SK-MEL-5 (cell line): Measurements from ENCODE around the gene PLXNA1. TPM values are rescaled to one million over a fixed set of nuclear protein-coding genes. Genes with fewer than 3 reads are reported as not detected.
A peak's percentile ranks its signal among the peaks of the same experiment; 100 is the strongest.

Experiments used
- DNase-seq: peaks from one replicate; pipeline ENCODE4 v3.0.0-alpha.2; 2016; ENCODE audit warnings: low read depth, low spot score
- in situ Hi-C: cut with HindIII; loops from 2 replicates; pipeline ENCODE4 v1.10.0; 2016; ENCODE audit warnings: low sequenced_read_pairs, high pct_unique_total_duplicates, low pct_unique_long_range_greater_than_20kb
- total RNA-seq: library from RNA; depleted of rRNA; stranded (reverse); fragments of >200 nt; shearing (Covaris generic); gene quantifications from 2 replicates; pipeline ENCODE4 v1.2.3, GENCODE V29; 2014

Gene PLXNA1
- total RNA-seq, 1 experiment from 2014 or later: 39.9 TPM

DNA sequence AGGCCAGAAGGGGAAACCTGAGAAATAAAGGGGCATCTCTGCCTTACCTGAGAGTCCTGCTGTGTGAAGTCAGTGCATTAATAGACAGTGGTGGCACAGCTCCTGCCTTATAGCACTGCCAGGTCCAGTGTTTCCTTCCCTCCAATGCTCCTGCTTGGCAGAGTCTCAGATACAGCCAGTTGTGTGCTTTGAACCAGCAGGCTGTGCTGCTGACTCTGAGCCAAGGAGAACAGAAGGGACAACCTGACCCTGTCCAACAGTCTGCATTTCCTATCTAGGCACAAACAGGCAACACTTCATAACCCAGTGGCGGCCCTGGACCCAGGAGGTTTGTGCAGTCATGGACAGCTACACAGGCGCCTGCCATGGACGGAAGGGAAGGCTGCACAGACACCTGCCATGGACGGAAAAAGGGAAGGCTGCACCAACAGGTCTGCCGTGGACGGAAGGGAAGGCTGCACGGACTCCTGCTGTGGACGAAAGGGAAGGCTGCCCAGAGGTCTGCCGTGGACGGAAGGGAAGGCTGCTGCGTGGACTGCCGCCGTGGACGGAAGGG, 33.9 kb upstream of the PLXNA1 start:
- in situ Hi-C loops: no loop called here
- no peak for DNase-seq

DNA sequence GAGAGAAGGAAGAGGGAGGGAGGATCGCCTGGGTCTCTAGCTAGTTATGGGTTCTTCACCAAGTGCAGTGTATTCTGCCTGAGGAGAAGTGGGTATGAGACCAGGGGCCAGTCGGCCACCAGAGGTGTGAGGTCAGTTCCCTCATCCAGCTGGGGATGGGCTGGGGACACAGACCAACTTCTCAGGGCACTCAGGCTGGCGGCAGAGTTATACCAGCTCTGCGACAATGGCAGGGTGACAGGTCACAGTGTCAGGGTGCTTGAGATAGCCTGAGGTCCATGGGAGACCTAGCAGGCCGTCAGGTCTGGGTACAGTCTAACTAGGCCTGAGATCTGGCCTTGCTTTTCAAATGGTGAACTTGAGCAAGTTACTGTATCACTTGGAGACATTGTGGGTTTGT, 31.4 kb upstream of the PLXNA1 start:
- in situ Hi-C loops: no loop called here
- DNase-seq: no peak

DNA sequence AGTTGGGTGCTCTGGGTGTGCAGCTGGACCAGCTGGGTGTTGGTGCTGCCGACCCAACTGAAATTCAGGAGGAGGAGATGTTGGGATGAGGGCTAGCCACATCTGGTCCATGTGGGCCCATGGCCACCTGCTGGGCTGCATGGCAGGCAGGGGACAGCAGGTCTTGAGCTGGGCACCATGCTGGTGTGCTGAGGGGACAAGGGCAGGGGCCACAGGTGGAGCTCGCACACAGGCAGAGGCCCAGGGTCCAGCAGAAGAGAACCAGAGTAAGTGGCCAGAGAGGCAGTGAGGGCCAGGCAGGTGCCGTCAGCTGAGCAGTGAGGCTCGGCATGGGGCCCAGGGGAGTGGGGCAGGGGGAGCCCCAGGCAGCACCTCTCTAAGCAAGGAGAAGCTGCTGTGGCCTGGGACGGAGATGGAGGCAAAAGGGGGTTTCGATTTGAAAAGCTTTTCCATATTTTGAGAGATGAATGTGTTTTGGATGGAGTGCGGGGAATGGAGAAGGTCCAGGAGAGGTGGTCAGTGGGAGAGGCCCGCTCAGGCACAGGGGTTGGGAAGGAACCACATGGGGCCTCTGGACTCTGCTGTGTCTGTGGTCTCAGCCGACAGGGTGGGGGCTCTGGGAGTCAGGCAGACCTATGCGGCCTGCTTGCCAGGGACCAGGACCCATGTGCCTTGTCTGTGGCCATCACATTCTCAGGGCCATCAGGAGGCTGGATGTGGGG, 30.5 kb upstream of the PLXNA1 start:
- in situ Hi-C loops: no loop called here
- no peak for DNase-seq

DNA sequence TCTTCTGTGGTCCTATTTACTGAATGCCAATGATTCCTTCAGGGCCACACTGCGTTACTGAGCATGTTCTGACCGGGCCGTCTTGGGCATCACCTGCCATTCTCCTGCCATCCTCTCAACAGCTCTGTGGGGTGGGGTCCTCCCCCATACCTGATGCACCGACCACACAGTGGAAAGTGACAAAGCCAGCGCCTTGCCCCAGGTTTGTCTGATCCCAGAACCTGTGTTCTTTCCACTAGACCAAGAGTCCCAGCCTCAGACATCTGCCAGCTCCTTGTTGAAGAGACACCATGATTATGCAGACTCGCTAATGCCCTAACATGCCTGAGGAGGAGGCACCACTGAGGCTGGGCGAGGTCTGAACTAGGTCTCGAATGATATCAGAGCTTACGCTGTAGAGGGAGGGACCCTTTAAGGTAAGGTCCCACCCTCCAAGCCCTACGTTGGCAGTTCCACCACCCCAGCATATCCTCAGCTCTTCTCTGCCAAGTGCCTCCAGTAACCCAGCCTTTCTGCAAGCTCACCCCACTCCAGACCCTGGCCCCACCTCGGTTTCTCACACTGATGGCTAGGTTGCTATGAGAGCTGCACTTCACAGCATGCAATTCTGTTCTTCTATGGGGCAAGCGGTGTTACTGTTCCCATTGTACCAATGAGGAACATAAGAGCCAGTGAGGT, 29.8 kb upstream of the PLXNA1 start:
- no peak for DNase-seq
- in situ Hi-C loops: no loop called here

DNA sequence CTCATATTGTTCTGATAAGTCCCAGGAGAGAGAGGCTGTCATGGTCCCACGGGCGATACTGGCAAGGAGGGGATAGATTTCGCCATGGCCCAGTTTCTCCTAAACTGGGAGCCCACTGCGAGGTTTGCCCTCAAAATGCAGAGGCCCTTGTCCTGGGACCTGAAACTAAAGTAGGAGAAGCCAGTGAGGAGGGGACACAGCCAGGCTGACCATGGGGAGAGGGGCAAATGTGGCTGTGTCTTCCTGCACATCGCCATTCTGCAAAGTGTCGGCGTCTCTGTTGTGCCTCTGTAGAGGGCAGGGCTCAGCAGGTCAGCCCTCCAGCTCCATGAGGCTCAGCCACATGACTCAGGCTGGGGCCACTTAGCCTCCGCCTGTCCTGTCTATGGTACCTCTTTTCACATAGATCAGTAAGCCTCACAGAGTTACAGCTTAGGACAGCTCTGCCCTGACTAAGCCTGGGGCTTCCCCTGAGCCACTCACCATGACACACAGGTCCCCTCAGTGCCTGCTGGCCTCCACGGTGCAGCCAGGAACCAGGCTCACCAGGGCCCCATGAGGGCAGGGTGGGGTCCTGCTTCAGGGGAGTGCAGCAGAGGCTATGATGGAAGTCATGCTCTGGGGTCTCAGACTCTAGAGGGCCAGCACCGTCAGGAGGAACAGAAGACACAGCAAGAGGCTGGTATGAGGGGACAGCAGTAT, 28.6 kb upstream of the PLXNA1 start:
- in situ Hi-C loops: no loop called here
- no peak for DNase-seq

DNA sequence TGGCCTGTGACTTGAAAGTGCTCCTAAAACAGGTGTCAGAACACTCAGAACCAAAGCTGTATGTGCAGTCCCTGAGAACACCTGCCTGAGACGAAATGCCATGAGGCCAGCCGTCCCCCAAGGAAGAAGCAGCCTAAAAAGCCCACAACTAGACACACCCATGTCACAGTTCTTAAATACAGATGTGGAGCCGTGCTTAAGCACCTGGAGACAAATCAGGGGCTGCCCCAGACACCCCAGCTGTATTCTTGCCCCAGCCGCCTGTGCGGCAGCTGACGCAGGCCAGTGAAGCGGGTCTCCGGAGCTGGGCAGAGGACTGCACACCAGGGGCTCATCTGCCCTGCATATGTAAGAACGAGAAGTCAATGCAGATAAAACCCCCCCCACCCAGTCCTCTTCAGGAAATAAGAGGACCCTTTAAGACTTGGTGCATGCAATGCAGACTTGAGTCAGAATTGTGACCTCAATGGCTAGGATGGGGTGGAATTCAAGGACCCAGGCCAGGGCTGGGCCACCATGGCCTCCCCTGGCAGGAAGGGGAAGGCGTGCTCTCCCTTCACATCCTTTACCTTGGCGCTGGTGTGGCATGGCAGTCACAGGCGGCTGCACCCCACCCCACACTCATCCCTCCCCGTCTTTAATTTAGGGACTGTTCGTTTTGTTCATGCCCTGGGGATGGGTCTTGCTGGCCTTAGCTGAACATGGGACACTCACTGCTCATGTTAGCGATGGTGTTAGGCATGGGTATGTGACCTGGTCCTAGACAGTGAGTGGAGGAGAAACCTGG, 27.7 kb upstream of the PLXNA1 start:
- DNase-seq: no peak
- in situ Hi-C loops: no loop called here

DNA sequence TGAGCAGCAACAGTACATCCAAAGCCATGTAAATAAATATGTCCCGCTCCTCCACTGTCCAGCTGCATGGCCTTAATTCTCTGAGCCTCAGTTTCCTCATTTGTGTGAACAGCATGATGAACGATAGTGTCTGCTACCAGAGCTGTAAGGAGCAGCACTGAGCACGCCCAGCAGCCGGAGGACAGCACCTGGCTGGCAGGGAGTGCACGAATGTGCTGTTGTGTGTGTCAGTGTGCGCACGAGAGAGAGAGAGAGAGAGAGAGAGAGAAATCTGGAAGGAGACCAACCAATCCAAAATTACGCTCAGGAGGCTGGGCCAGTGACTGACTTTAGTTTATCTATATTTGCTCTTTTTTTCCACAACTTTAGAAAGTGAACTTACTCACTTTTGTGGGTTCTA, 26.6 kb upstream of the PLXNA1 start:
- in situ Hi-C loops: no loop called here
- peak; percentile 26 for DNase-seq

DNA sequence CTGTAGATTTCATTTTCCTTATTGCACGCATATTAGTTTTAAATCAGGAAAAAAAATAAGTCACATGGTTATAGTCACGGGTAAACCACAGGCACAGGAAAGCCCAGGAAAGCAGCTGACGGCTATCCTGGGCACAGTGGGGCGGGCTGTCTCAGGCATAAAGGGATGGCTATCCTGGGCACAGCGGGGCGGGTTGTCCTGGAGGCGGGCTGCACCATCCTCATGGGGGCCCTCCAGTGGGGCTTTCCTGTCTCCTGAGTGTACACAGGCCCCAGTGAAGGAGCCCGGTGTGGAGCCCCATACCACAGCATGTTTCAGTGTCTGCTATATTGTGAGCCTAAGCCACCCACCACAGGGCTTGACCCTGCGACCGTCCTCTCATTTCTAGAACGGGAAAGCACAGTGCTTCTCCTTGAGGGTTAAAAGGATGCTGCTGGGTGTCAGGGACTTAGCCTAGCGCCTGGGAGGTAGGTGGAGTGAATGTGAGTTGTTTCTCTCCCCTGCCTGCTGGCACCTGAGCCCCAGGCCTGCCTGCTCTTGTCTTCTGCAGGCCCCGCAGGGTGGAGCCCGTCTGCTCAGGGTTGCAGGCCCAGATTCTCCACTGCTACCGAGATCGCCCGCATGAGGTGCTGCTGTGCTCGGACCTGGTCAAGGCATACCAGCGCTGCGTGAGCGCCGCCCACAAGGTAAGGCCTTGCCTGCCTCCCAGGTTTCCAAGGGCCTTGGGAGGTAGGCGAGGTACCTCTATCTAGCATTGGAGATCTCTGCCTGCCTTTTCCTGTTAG, 25.9 kb upstream of the PLXNA1 start:
- peak; percentile 87 for DNase-seq
- in situ Hi-C loops: no loop called here

DNA sequence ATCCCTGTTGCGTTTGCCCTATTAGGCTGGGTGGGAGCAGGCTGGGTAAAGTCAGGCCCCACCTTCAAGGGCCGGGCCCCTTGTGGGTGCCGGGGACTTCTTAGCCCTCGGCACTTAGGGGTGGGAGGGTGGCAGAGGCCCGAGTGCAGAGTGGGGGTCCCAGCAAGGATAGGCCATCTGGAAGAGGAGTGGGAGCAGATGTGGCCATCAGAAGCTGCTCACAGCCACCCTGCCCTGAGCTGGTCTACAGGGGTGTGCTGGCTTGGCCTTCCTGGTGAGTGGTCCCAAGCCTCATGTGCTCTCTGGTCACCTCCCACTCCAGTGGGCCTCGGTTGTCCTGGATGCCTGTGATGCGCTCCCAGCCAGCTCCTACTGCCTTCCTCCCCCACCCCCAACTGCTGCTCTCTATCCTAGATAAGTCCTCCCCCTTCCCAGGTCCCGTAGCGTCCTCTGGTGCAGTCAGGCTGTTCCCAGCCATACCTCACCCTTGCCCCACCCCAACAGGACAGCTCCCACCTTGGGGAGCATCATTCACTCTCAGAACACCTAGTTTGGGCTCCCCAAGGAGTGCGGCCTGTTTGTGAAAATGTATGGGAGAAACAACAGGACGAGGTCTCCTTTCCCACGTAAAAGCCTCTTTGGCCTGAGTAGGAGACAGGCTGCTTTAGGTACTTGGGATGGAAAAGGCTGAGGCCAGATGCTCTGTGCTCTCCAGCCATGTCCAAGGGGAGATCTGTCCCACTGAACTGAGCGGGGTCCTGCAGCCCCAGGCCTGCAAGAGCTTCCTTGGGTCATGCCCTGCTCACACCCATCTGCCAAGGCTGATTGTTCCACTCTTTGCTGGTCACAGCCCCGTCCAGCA, 24.9 kb upstream of the PLXNA1 start:
- DNase-seq: no peak
- in situ Hi-C loops: no loop called here

DNA sequence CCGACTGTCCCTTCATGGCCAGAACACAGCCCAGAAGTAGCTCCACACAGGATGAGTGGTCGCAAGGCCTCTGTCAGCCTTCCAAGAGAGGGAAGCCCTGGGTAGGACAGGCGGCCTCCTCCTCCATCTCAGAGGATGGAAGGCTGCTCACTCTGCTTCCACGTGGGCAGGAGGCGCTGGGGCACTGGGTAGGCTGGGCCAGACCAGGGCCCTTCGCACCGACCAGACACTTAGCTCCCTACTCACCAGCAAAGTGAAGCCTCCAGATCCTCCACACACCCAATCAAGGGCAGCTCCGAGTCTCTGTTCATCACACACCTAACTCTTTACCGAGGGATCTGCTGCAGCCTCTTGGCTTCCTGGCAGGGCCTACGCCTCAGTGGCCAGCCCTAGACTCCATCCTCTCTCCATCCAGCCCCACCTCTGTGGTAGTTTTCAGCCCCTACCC, 24.3 kb upstream of the PLXNA1 start:
- in situ Hi-C loops: no loop called here
- no peak for DNase-seq

DNA sequence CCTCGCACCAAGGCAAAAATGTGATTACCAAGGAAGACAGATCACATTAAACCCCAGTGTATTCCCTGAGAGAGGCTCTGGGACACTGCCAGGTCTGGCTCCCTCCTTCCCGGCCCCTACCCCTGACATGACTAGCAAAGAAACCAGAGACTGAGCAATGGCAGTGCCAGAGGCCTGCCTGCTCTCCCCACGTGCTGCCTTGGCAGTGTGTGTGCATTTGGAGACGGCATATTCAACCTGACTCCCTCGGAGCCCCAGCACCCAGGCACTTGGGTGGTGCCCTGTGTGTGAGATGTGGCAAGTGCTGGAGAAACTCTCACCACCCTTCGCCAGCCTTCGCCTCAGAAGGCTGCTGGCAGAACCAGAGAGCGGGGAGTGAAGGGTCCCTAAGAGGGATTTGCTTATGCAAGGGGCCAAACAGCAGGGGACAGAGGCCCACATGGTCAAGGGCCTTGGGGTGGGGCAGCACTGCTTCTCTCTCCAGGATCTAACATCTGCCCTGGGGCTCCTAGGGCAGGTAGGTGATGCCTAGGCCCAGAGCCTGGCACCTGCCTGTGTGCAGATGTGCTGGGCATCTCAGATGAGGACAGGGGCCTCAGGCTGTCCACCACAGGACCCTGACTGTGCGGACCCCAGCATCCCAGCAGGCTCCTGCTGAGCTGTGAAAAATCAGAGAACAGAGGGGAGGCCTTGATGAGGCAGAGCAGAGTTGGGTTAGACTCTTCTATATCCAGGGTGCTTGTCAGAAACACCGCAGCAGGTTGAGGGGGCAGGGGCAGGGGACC, 23.6 kb upstream of the PLXNA1 start:
- DNase-seq: no peak
- in situ Hi-C loops: no loop called here

DNA sequence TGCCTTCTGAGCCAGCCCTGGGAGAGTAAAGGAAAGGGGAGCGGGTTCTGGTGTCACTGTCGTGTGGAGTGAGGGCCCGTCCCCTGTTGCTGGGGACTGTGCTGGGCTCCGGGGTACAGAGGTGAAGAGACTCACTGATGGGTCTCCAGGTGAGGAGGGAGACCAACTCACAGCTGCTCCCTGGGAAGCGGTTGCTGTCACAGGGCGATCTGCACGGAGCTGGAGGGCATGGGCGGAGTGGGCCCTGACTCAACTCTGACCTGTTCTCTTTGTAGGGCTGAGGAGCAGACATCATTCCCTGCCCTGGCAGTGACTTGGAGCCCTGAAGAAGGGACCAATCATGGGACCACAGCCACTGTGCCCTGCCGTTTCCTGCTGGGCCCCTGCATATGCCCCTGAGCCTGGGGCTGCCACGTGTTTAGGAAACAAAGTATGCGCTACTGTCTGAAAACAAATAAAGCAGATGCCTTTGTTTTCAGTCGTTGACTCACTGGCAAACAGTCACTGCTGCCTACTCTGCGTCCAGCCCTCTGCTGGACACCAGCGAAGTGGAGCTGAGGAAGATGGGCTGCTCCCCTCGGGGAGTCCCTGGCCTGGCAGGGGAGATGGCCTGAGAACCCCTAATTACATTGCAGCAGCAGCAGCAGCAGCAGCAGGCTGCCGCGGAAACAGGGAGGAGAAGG, 22.9 kb upstream of the PLXNA1 start:
- in situ Hi-C loops: no loop called here
- DNase-seq: peak; percentile 65

DNA sequence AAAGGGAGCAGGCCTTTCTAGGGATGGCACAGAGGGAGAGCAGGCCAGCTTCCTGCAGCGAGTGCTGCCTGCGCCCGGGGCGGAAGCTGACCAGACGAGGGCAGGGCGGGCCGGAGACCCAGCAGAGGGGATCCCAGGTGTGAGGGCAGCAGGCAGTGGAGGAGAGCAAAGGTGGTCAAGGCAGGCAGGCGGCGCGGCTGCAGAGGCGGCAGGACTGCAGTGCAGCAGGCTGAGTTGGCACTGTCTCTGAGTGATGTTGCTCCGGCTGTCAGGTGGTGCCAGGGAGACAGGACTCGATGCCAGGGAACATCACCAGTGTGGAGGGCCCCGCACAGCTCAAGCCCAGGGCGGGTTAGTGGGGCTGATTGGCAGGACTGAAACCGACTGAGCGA, 22.3 kb upstream of the PLXNA1 start:
- in situ Hi-C loops: no loop called here
- DNase-seq: no peak

DNA sequence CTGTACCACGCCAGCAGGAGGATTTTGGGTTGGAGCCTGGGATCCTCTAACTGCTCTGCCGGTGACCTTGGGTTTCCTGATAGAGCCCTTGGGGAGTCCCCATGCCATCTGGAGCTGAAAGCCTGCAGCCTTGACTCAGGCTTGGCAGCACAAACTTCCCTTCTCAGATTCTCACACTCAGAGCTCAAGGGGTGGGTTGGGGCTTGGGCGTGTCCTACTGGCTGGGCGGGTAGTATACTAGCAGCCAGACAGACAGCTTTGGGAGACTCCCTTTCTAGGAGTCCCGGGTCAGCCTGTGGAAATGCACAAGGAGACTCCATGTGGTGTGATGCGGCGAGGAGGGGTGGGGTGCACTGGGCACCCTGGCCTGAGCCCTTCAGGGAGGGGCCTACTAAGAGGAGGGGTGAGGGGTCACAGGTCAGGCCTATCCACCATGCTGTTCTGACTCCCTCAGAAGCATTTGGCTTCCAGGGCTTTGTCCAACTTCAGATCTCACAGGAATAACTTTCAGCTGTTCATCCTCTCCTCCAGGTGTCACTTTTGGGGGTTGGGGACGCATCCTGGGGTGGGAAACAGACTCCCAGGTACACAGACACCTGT, 21.6 kb upstream of the PLXNA1 start:
- in situ Hi-C loops: no loop called here
- peak; percentile 33 for DNase-seq
